GM19328 (cell line): Measurements from ENCODE around the gene KBTBD13.

Source experiments
- ATAC-seq: cut with Tn5 transposase; IDR thresholded peaks from one replicate; pipeline ENCODE4 v1.9.1; 2021; ENCODE audit warnings: mild to moderate bottlenecking, moderate library complexity; ENCODE audit not compliant: unreplicated experiment

Gene KBTBD13

GRCh38 chr15:65105038-65105437, 28.5 kb downstream of the KBTBD13 start:
- no peak for ATAC-seq

GRCh38 chr15:65106011-65106590, 29.6 kb downstream of the KBTBD13 start:
- ATAC-seq, result no peak

GRCh38 chr15:65110676-65111292, 34.2 kb downstream of the KBTBD13 start:
- no peak for ATAC-seq

GRCh38 chr15:65115086-65115485, 38.5 kb downstream of the KBTBD13 start, which contains the start of gene UBAP1L:
Gene UBAP1L (minus strand): TSS chr15:65115200. CDS start chr15:65106215, 8,985 bp downstream.
- ATAC-seq, result no peak

- ATAC-seq, result no peak
Measured at GRCh38 chr15:65115542-65115941, 39.0 kb downstream of the KBTBD13 start.
